ENCODE data around the gene DAGLA.

The DAGLA gene

DNA sequence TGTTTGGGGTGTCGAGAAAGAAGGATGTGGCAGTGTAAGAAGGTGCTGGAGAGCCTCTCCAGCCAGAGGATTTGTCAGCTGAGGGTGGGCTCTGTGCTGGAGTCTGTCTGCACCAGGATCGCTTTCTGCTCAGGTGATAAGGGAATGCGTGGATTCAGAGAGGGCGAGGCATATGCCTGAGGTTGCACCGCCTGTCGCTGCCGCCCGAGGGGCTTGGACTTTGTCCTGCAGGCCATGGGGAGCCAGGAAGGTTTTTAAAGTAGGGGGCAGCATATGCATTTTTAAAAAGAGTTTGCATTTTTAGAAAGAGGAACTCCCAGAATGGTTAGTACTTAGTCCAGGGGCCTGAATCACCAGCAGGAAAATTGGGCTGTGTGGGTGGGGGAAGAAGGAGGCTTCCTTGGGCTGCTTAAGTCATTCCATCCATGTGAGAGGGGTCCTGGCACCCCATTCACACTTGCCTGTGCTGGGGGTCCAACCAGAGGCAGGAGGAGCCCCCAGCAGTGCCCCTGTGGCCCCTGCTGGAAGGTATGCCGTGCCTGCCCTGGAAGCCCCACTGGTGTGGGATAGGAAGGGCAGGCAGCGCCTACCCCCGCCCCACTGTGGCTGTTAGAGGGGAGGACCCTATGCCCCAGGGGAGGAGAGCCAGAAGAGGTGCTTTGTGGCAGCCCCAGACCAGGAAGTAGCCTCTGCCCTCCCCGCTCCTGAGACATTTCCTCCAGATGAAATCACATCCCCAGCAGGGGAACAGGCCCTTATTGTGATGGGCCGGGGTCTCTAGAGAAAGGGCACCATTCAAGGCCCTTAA, 36.5 kb downstream of the DAGLA start:
- Histone ChIP-seq H3K27me3 (no peaks in the 10 kb centered on the region), H3K36me3 (no peaks in the 10 kb centered on the region), H3K27ac (no peak overlapping the region), H3K4me3 (ENCODE audit: low read depth in 1 of 2, low read length in 1 of 2) (no peak overlapping the region), H3K9me3 (no peaks in the 10 kb centered on the region), H3K4me1 (ENCODE audit: control insufficient read depth in 1 of 2, insufficient read depth in 1 of 2, low read depth in 1 of 2, low read length in 1 of 2) (peaks cover 4 to 8% of the 10 kb centered on the region in 2 experiments)
- TF ChIP-seq, protein P1, sequence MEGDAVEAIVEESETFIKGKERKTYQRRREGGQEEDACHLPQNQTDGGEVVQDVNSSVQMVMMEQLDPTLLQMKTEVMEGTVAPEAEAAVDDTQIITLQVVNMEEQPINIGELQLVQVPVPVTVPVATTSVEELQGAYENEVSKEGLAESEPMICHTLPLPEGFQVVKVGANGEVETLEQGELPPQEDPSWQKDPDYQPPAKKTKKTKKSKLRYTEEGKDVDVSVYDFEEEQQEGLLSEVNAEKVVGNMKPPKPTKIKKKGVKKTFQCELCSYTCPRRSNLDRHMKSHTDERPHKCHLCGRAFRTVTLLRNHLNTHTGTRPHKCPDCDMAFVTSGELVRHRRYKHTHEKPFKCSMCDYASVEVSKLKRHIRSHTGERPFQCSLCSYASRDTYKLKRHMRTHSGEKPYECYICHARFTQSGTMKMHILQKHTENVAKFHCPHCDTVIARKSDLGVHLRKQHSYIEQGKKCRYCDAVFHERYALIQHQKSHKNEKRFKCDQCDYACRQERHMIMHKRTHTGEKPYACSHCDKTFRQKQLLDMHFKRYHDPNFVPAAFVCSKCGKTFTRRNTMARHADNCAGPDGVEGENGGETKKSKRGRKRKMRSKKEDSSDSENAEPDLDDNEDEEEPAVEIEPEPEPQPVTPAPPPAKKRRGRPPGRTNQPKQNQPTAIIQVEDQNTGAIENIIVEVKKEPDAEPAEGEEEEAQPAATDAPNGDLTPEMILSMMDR (IDR thresholded peaks at IDR 0.05) = no peak

DNA sequence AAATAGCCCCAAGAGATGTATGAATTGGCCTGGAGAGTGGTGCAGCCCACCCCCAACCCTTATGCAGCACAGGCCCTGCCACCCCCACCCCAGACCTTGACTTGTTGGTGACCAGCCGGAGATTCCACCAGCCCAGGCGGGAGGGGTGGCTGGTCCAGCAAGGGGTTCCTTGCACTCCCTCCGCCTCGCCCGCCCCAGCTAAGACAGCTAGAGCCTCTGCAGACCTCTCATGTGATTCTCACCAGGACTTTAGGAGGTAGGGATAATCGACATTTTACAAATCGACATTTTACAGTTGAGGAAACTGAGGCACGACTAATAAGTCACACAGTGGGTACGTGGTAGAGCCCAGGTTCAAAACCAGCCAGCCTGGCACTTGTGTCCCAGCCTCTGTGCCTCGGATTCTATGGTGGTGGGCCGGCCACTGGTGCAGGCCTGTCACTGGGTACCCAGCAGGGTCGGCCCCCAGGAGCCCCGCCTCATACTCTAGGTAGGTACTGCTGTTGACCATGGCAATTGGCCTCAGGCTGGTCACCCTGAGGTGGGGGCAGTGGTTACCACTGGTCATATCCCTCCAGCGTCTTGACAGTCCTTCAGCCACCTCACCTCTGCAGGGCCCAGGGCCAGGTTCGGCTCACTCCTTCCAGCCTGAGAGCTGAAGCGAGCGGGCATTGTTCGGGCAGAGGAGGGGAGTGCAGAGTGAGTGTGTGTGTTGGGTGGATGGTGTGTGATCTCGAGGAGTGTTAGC, 37.3 kb downstream of the DAGLA start:
- TF ChIP-seq, protein P1 (IDR thresholded peaks at IDR 0.05) = no peak

DNA sequence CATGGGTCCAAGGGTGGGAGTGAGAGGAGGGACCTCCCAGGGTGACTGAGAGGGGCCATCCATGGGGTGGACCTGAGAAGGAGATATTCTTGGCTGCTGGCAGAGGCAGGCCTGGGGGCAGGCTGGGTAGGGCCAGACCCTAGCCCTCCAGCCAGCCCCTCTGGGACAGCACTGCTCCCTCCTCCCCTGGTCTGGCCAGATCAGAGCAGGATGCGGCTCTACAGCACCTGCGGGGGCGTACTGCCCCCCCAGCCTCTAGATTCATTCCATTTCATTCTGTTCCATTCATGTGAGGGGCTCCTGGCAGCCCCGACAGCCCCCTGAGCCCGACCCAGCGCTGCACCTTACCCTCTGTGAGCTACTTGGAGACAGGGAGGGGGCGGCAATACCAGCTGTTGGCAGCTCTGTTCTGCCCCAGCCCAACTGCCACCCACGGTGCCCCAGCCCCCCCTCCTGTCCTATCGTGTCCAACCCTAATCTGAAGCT, 37.9 kb downstream of the DAGLA start:
- TF ChIP-seq, protein P1 (IDR thresholded peaks at IDR 0.05) = no peak
- Histone ChIP-seq H3K9me3 (no peaks in the 10 kb centered on the region), H3K36me3 (no peaks in the 10 kb centered on the region), H3K27ac (no peak overlapping the region), H3K27me3 (no peaks in the 10 kb centered on the region), H3K4me3 (ENCODE audit: low read depth in 1 of 2, low read length in 1 of 2) (no peak overlapping the region), H3K4me1 (ENCODE audit: control insufficient read depth in 1 of 2, insufficient read depth in 1 of 2, low read depth in 1 of 2, low read length in 1 of 2) (peaks cover 4 to 8% of the 10 kb centered on the region in 2 experiments)

More for the DNA sequence above, 37.3 kb downstream of the DAGLA start:
- Histone ChIP-seq H3K27me3 (no peaks in the 10 kb centered on the region), H3K4me1 (ENCODE audit: control insufficient read depth in 1 of 2, insufficient read depth in 1 of 2, low read depth in 1 of 2, low read length in 1 of 2) (peaks cover 4 to 8% of the 10 kb centered on the region in 2 experiments), H3K4me3 (ENCODE audit: low read depth in 1 of 2, low read length in 1 of 2) (no peak overlapping the region), H3K9me3 (no peaks in the 10 kb centered on the region), H3K27ac (no peak overlapping the region), H3K36me3 (no peaks in the 10 kb centered on the region)

DNA sequence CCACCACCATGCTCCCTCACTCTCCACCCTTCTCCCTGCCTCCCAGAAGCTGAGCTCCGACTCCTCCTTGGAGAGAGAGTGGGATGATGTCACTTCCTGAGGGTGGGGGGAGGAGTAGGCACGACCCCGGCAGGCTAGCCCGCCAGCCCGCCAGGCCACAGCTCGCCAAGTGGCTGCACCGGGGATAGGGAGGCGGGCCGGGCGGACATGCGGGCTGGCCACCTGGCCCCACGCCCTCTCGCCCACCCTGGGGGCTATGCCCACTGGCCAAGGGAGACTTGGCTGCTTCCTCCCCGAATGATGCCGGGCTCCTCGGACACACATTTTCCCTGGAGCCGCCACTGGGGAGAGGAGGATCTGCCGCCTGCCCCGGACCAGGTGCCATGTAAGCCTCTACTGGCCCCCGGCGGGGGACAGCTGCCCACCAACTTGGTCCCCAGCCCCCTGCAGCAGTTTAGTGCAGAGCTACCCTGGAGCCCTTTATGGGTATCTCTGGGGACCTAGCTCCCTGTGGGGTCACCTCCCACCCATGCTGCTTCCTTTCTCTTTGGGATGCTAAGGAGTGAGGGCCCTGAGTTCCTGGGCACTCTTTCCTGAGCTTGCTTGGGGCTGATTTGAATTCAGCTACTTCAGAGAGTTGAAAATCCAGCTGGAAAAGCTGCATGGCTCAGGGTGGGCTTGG, 38.6 kb downstream of the DAGLA start:
- H3K27ac ChIP-seq = no peak overlapping the region
- H3K27me3 ChIP-seq = no peaks in the 10 kb centered on the region
- no peaks in the 10 kb centered on the region for H3K36me3 ChIP-seq
- H3K4me1 ChIP-seq (ENCODE audit: control insufficient read depth in 1 of 2, insufficient read depth in 1 of 2, low read depth in 1 of 2, low read length in 1 of 2) = peaks cover 0 to 5% of the 10 kb centered on the region in 2 experiments
- TF ChIP-seq, protein P1 (IDR thresholded peaks at IDR 0.05) = no peak
- H3K4me3 ChIP-seq (ENCODE audit: low read depth in 1 of 2, low read length in 1 of 2) = no peak overlapping the region
- no peaks in the 10 kb centered on the region for H3K9me3 ChIP-seq

DNA sequence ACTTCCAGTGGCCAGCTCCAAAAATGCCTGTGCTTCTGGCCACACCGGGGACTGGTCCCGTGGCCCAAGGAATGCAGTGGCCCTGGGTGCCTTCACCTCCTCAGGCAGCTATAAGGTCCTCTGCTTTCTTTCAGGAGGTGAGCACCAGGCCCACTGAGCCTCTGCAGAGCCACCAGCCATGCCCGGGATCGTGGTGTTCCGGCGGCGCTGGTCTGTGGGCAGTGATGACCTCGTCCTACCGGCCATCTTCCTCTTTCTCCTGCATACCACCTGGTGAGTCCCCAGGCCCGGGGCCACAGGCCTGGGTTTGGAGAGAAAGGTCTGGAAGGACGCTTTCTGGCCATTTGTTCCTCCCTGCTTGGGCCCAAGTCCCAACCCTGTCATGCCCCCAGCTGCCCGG, 39.8 kb downstream of the DAGLA start:
- Histone ChIP-seq H3K4me1 (ENCODE audit: control insufficient read depth in 1 of 2, insufficient read depth in 1 of 2, low read depth in 1 of 2, low read length in 1 of 2) (no peaks in the 10 kb centered on the region), H3K9me3 (no peaks in the 10 kb centered on the region), H3K27me3 (no peaks in the 10 kb centered on the region), H3K27ac (no peak overlapping the region), H3K4me3 (ENCODE audit: low read depth in 1 of 2, low read length in 1 of 2) (no peak overlapping the region), H3K36me3 (no peaks in the 10 kb centered on the region)
- TF ChIP-seq, protein P1 (IDR thresholded peaks at IDR 0.05) = no peak

All from neutrophil (primary cell).